ENCODE data around the gene SLC6A13. TPM values are rescaled to one million over a fixed set of nuclear protein-coding genes. Genes with fewer than 3 reads are reported as not detected.

Gene SLC6A13
- polyA plus RNA-seq, 1 donor (not counting 4 experiments of a cell fraction or from before 2014, with no cell fraction given): 0.33 TPM

DNA sequence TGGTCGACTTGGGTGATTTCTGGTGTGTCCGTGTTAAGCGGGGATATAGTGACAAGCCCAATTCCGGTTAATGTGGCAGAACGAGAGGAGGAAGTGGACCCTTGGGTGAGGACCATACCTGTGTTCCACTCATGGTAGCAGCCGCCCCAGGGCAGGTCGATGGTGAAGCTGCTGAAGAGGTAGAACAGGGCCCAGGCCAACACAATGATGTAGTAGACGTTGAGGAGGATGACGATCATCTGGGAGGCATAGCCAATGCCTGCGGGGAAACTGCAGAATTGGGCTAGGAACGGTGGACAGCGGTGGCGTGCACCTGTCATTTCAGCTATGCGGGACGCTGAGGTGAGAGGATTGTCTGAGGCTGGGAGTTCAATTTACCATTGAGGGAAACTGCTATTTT lies 20.1 kb downstream of the SLC6A13 start:
- H3K4me2 ChIP-seq (ENCODE audit: control insufficient read depth, extremely low read depth, insufficient read depth, low read depth, low read length): no peak overlapping the region
- H3K79me2 ChIP-seq (ENCODE audit: control insufficient read depth, insufficient read depth, low read length): no peaks in the 10 kb centered on the region
- H3K9me3 ChIP-seq (ENCODE audit: control insufficient read depth, low read depth, low read length): no peaks in the 10 kb centered on the region
- no peaks in the 10 kb centered on the region for H3K36me3 ChIP-seq (ENCODE audit: control insufficient read depth in 2 of 2, extremely low read depth in 1 of 2, insufficient read depth in 2 of 2, low read length in 2 of 2)
- no peaks in the 10 kb centered on the region for H3K27me3 ChIP-seq (ENCODE audit: control insufficient read depth, extremely low read depth, insufficient read depth, low read length)
- H3K27ac ChIP-seq (ENCODE audit: control insufficient read depth, insufficient read depth, low read length): no peak overlapping the region
- no peak for FAIRE-seq
- no peaks in the 10 kb centered on the region for H3K4me1 ChIP-seq (ENCODE audit: control insufficient read depth, extremely low read depth, insufficient read depth, low read length)
- no peaks in the 10 kb centered on the region for H4K20me1 ChIP-seq (ENCODE audit: control insufficient read depth, extremely low read depth, insufficient read depth, low read length)
- TF ChIP-seq, protein P1, sequence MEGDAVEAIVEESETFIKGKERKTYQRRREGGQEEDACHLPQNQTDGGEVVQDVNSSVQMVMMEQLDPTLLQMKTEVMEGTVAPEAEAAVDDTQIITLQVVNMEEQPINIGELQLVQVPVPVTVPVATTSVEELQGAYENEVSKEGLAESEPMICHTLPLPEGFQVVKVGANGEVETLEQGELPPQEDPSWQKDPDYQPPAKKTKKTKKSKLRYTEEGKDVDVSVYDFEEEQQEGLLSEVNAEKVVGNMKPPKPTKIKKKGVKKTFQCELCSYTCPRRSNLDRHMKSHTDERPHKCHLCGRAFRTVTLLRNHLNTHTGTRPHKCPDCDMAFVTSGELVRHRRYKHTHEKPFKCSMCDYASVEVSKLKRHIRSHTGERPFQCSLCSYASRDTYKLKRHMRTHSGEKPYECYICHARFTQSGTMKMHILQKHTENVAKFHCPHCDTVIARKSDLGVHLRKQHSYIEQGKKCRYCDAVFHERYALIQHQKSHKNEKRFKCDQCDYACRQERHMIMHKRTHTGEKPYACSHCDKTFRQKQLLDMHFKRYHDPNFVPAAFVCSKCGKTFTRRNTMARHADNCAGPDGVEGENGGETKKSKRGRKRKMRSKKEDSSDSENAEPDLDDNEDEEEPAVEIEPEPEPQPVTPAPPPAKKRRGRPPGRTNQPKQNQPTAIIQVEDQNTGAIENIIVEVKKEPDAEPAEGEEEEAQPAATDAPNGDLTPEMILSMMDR (optimal IDR thresholded peaks at IDR 0.05 in 1 of 3, IDR thresholded peaks at IDR 0.05 in 1 of 3, conservative IDR thresholded peaks at IDR 0.05 in 1 of 3; ENCODE audit: extremely low read depth in 1 of 3, insufficient read depth in 2 of 3, low read length in 3 of 3): no peak
- TF ChIP-seq EZH2 (IDR thresholded peaks at IDR 0.05; ENCODE audit: low read length): no peak
- no peak overlapping the region for H2AFZ ChIP-seq (ENCODE audit: control insufficient read depth, low read length)
- H3K4me3 ChIP-seq (ENCODE audit: control insufficient read depth in 2 of 3, extremely low read depth in 1 of 3, insufficient read depth in 2 of 3, low read depth in 1 of 3, low read length in 3 of 3): no peak overlapping the region
- no peak for DNase-seq (ENCODE audit: low read depth, low spot score)
- no peaks in the 10 kb centered on the region for H3K9me1 ChIP-seq (ENCODE audit: control insufficient read depth, extremely low read depth, insufficient read depth, low read length)
- no peak overlapping the region for H3K9ac ChIP-seq (ENCODE audit: control insufficient read depth, extremely low read depth, insufficient read depth, low read length)
- dilution Hi-C loops (cut with MboI; ENCODE audit: extremely low pct_ligation_motif_present, low sequenced_read_pairs): no loop called here

DNA sequence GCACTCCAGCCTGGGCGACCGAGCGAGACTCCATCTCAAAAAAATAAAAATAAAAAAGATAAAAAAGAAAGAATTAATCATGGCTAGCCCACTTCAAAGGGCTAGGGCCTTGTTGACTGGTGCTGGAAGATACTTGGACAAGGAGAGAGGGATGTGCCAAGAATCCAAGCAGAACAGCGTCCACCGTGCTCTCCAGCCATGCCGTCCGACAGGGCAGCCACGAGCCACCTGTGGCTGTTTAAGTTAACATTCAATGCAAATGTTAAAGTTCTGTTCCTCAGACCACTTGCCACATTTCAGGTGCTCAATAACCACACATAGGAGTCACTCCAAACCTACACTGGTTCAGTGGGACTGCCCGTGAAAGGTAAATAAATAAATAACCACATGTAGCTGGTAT lies 21.4 kb downstream of the SLC6A13 start:
- TF ChIP-seq, protein P1 (optimal IDR thresholded peaks at IDR 0.05 in 1 of 3, IDR thresholded peaks at IDR 0.05 in 1 of 3, conservative IDR thresholded peaks at IDR 0.05 in 1 of 3; ENCODE audit: extremely low read depth in 1 of 3, insufficient read depth in 2 of 3, low read length in 3 of 3): no peak
- no peak for TF ChIP-seq EZH2 (IDR thresholded peaks at IDR 0.05; ENCODE audit: low read length)
- DNase-seq (ENCODE audit: low read depth, low spot score) (no peak), FAIRE-seq (no peak)
- Histone ChIP-seq H3K9me1 (ENCODE audit: control insufficient read depth, extremely low read depth, insufficient read depth, low read length) (no peaks in the 10 kb centered on the region), H2AFZ (ENCODE audit: control insufficient read depth, low read length) (no peak overlapping the region), H3K4me1 (ENCODE audit: control insufficient read depth, extremely low read depth, insufficient read depth, low read length) (no peaks in the 10 kb centered on the region), H3K4me3 (ENCODE audit: control insufficient read depth in 2 of 3, extremely low read depth in 1 of 3, insufficient read depth in 2 of 3, low read depth in 1 of 3, low read length in 3 of 3) (no peak overlapping the region), H3K9me3 (ENCODE audit: control insufficient read depth, low read depth, low read length) (no peaks in the 10 kb centered on the region), H3K36me3 (ENCODE audit: control insufficient read depth in 2 of 2, extremely low read depth in 1 of 2, insufficient read depth in 2 of 2, low read length in 2 of 2) (no peaks in the 10 kb centered on the region), H3K9ac (ENCODE audit: control insufficient read depth, extremely low read depth, insufficient read depth, low read length) (no peak overlapping the region), H3K27ac (ENCODE audit: control insufficient read depth, insufficient read depth, low read length) (no peak overlapping the region), H3K4me2 (ENCODE audit: control insufficient read depth, extremely low read depth, insufficient read depth, low read depth, low read length) (no peak overlapping the region), H3K79me2 (ENCODE audit: control insufficient read depth, insufficient read depth, low read length) (no peaks in the 10 kb centered on the region), H4K20me1 (ENCODE audit: control insufficient read depth, extremely low read depth, insufficient read depth, low read length) (no peaks in the 10 kb centered on the region), H3K27me3 (ENCODE audit: control insufficient read depth, extremely low read depth, insufficient read depth, low read length) (no peaks in the 10 kb centered on the region)
- dilution Hi-C loops (cut with MboI; ENCODE audit: extremely low pct_ligation_motif_present, low sequenced_read_pairs): no loop called here

All from keratinocyte (primary cell).